IPS DF 6.9 (cell line): ENCODE measurements around the gene OR5B2.
"Not testable (repeated sequence)": the region's sequence is repeated elsewhere in the genome, so short reads cannot be mapped to it uniquely, and the experiment has no call there.

Experiments used
- DNase-seq: peaks from one replicate; pipeline ENCODE4 v3.0.0-alpha.2; 2013; ENCODE audit warnings: low read depth, low spot score
- H3K27ac ChIP-seq: one replicate; pipeline ENCODE4 v1.5.1; 2013; ENCODE audit warnings: low read length, control low read depth
- H3K27me3 ChIP-seq: 2 replicates; pipeline ENCODE4 v1.6.1; 2013; ENCODE audit warnings: mild to moderate bottlenecking, low read length; ENCODE audit not compliant: control insufficient read depth, insufficient read depth
- H3K36me3 ChIP-seq: 2 replicates; pipeline ENCODE4 v1.6.1; 2013; ENCODE audit warnings: low read length; ENCODE audit not compliant: control insufficient read depth, insufficient read depth
- H3K4me1 ChIP-seq: 2 replicates; pipeline ENCODE4 v1.6.1; 2013; ENCODE audit warnings: low read length; ENCODE audit not compliant: control insufficient read depth, insufficient read depth
- H3K4me3 ChIP-seq: 2 replicates; pipeline ENCODE4 v1.5.1; 2013; ENCODE audit warnings: mild to moderate bottlenecking, low read length
- H3K9me3 ChIP-seq: 2 replicates; pipeline ENCODE4 v1.6.1; 2013; ENCODE audit warnings: low read length, inconsistent platforms; ENCODE audit not compliant: control insufficient read depth, insufficient read depth
- WGBS: extraction: QIAGEN DNeasy Blood & Tissue Kit; methylation state at CpG from one replicate; pipeline ENCODE4 v1.1.7; 2013; ENCODE audit warnings: mixed read lengths, missing lambda C conversion rate; ENCODE audit not compliant: insufficient read length, insufficient coverage; 5-methylcytosine and 5-hydroxymethylcytosine counted together

The OR5B2 gene

DNA sequence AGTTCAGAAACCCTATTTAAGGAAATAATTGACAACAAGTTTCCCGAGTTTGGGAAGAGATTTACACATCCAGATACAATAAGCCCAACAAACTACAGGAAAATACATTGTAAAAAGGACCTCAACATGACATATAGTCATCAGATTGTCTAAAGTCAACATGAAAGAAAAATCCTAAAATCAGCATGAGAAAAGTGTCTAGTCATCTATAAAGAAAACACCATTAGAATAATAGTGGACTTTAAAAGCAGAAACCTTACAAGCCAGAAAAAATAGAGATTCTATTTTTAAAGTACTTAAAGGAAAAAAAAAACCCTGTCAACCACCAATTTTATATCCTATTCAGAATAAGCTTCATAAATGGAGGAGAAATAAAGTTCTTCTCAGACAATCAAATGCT lies 1.4 kb upstream of the OR5B2 start:
- Histone ChIP-seq H3K36me3 (no peaks in the 10 kb centered on the region), H3K4me1 (no peaks in the 10 kb centered on the region), H3K4me3 (no peak overlapping the region), H3K27me3 (no peaks in the 10 kb centered on the region), H3K27ac (no peak overlapping the region), H3K9me3 (no peaks in the 10 kb centered on the region)
- DNase-seq = no peak
- WGBS = no CpG with 5 or more reads among the region's 1 CpG

- Histone ChIP-seq H3K4me3 (no peak within 1 kb of the TSS), H3K36me3 (no peaks in the 10 kb centered on the region), H3K27me3 (no peaks in the 10 kb centered on the region), H3K9me3 (no peaks in the 10 kb centered on the region), H3K4me1 (no peaks in the 10 kb centered on the region), H3K27ac (no peak within 1 kb of the TSS)
- no CpG with 5 or more reads among the region's 1 CpG for WGBS
- DNase-seq = no peak
Observed at GRCh38 chr11:58406774-58407173, 21.1 kb downstream of the OR5B2 start, which contains the start of gene OR5B3. Gene OR5B3, minus strand, starts transcription at chr11:58406874. Its CDS starts 3,465 bp downstream, at chr11:58403409.

DNA sequence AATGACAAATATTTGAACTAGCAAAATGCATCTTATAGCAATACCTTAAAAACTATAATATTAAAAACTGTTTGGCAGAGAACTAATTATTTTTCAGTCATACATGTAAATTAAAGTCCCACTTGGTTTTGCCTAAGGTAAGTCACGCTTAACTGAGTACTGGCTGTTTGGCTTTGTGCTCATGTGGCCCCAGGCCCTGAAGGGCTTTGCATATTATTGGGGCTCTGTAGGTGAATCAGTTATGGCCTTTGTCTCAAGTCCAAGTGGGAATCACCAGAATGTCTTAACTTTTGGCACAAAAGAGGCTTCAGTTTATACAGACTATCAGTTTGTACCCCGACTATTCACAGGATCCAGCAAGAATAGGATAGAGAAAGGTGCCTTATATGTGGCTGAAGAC lies 28.3 kb downstream of the OR5B2 start:
- H3K36me3 ChIP-seq, H3K4me1 ChIP-seq, H3K4me3 ChIP-seq, H3K27me3 ChIP-seq, H3K9me3 ChIP-seq, H3K27ac ChIP-seq, DNase-seq: not testable (repeated sequence)
- no CpG with 5 or more reads among the region's 2 CpGs for WGBS

DNA sequence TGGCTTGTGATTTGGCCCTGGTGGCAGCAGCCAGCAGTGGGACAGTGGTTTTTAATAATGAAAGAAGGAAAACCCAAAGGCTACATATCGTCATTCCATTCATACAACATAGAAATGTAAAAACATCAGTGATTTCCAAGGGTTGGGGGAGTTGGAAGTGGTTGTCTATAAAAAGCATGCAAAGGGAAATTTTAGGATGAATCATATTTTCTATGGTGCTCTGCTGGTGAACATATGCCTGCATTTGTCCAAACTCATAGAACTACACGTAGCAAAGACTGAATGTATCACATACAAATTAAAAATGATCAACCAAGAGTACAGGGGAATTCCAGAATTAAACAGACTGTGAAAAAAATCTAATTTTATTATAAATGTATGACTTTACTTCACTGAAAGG lies 32.3 kb downstream of the OR5B2 start:
- Histone ChIP-seq H3K36me3 (no peaks in the 10 kb centered on the region), H3K4me3 (no peak overlapping the region), H3K4me1 (no peaks in the 10 kb centered on the region; the same call in 1 of the 2 replicates), H3K27ac (no peak overlapping the region), H3K27me3 (no peaks in the 10 kb centered on the region), H3K9me3 (no peaks in the 10 kb centered on the region)
- no CpG with 5 or more reads among the region's 2 CpGs for WGBS
- DNase-seq = no peak

DNA sequence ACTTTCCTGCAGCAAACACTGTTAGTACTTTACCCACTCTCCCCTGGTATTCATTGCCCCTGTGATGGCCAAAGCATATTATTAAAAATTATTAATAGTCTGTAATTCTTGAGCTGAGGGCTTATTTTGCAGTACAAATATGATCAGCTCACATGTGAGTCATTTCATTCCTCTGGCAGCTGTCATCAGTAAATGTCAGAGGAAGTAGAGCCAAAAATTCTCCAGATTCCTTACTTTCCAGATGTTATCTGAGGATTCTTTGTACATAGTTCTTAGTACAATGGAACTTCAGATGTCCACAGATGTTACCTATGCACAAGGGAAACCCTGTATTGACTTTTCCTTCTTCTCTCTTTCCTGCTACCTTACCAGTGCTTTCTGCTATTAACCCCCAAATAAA lies 33.7 kb downstream of the OR5B2 start:
- DNase-seq = no peak
- Histone ChIP-seq H3K27me3 (no peaks in the 10 kb centered on the region), H3K36me3 (no peaks in the 10 kb centered on the region), H3K9me3 (no peaks in the 10 kb centered on the region), H3K4me3 (no peak overlapping the region), H3K4me1 (no peaks in the 10 kb centered on the region; the same call in 1 of the 2 replicates), H3K27ac (no peak overlapping the region)

GRCh38 chr11:58392746-58393145 lies 35.2 kb downstream of the OR5B2 start:
- no peaks in the 10 kb centered on the region for H3K9me3 ChIP-seq

DNA sequence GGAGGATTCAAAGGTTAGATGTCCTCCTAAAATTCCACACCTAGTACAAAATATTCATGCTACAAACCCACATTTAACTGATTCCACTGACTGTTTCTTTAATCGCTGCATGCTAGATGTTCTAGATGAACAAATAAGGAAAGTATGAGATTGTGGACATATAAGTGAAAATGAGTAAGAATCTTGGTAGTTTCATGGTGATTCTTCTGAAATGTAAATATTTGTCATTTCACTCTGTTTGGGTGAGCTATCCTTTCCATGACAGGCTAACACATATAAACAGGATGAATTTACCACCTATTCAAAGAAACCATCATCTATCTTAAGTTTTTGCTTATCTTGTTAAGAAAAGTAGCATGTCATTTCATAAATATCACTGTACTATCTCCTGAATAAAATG lies 36.0 kb downstream of the OR5B2 start:
- DNase-seq = no peak
- no peak overlapping the region for H3K4me3 ChIP-seq
- H3K27ac ChIP-seq = no peak overlapping the region
- no peaks in the 10 kb centered on the region for H3K27me3 ChIP-seq
- H3K36me3 ChIP-seq = no peaks in the 10 kb centered on the region
- H3K4me1 ChIP-seq = no peaks in the 10 kb centered on the region; the same call in 1 of the 2 replicates
- WGBS = no CpG with 5 or more reads among the region's 1 CpG
- H3K9me3 ChIP-seq = no peaks in the 10 kb centered on the region

More at GRCh38 chr11:58392746-58393145, 35.2 kb downstream of the OR5B2 start:
- no peaks in the 10 kb centered on the region; the same call in 1 of the 2 replicates for H3K4me1 ChIP-seq
- no CpG with 5 or more reads among the region's 1 CpG for WGBS
- H3K27ac ChIP-seq = no peak overlapping the region
- H3K4me3 ChIP-seq = no peak overlapping the region
- no peaks in the 10 kb centered on the region for H3K27me3 ChIP-seq
- no peaks in the 10 kb centered on the region for H3K36me3 ChIP-seq
- DNase-seq = no peak

GRCh38 chr11:58390551-58391063 lies 37.3 kb downstream of the OR5B2 start:
- H3K4me1 ChIP-seq = no peaks in the 10 kb centered on the region; the same call in 1 of the 2 replicates
- H3K9me3 ChIP-seq = no peaks in the 10 kb centered on the region
- no peaks in the 10 kb centered on the region for H3K36me3 ChIP-seq
- no peak overlapping the region for H3K4me3 ChIP-seq
- no peak for DNase-seq
- H3K27ac ChIP-seq = no peak overlapping the region
- H3K27me3 ChIP-seq = no peaks in the 10 kb centered on the region
- no CpG with 5 or more reads among the region's 18 CpGs for WGBS
